H1 (cell line): ENCODE measurements around the gene CNNM3. TPM values are rescaled to one million over a fixed set of nuclear protein-coding genes. Genes with fewer than 3 reads are reported as not detected.
A peak's percentile ranks its signal among the peaks of the same experiment; 100 is the strongest.

ENCODE experiments used
- CTCF ChIA-PET: fragments of 300-600 bp; sonication (Branson Sonifier 250); formaldehyde crosslinking; loops from one replicate; lab custom pipeline; 2021; ENCODE audit not compliant: partially characterized antibody; lab: Charles Lee
- POLR2A ChIA-PET: fragments of 300-600 bp; sonication (Branson Sonifier 250); formaldehyde crosslinking; loops from one replicate; lab custom pipeline; 2021; ENCODE audit warnings: inconsistent platforms; ENCODE audit not compliant: partially characterized antibody; lab: Charles Lee
- DNase-seq, 2 experiments: peaks; one replicate each; pipeline versions ENCODE4 v3.0.0 to v3.0.0-alpha.2; 2010 to 2022; ENCODE audit warnings: low spot score in 2 of 2, low read depth in 1 of 2, mixed read lengths in 1 of 2
- FAIRE-seq: peaks from 2 replicates; lab custom pipeline; 2011; peaks lifted over from hg19 to GRCh38; lab: Jason Lieb, UNC
- H2AFZ ChIP-seq: 2 replicates; pipeline ENCODE4 v1.8.1; 2012; ENCODE audit warnings: low read length, inconsistent platforms
- H2AK5ac ChIP-seq: 2 replicates; pipeline ENCODE4 v1.6.1; 2013; ENCODE audit warnings: low read depth, low read length
- H2BK120ac ChIP-seq: replicated peaks from 2 replicates; pipeline ENCODE3; 2013; ENCODE audit warnings: low read depth, low read length, inconsistent platforms
- H2BK12ac ChIP-seq: 2 replicates; pipeline ENCODE4 v1.6.1; 2013; ENCODE audit warnings: low read depth, low read length
- H2BK15ac ChIP-seq: 2 replicates; pipeline ENCODE4 v1.6.1; 2013; ENCODE audit warnings: low read length
- H2BK20ac ChIP-seq: 2 replicates; pipeline ENCODE4 v1.6.1; 2013; ENCODE audit warnings: low read length
- H2BK5ac ChIP-seq: 2 replicates; pipeline ENCODE4 v1.6.1; 2013; ENCODE audit warnings: low read depth, low read length
- H3K14ac ChIP-seq: 2 replicates; pipeline ENCODE4 v1.6.1; 2013; ENCODE audit warnings: inconsistent platforms; ENCODE audit not compliant: insufficient read length
- H3K18ac ChIP-seq: 2 replicates; pipeline ENCODE4 v1.6.1; 2013; ENCODE audit warnings: low read length; ENCODE audit errors: extremely low read depth
- H3K23ac ChIP-seq: 2 replicates; pipeline ENCODE4 v1.6.1; 2013; ENCODE audit warnings: inconsistent platforms; ENCODE audit not compliant: insufficient read length
- H3K23me2 ChIP-seq: 2 replicates; pipeline ENCODE4 v1.6.1; 2013; ENCODE audit warnings: low read depth, low read length
- H3K27ac ChIP-seq: 2 replicates; pipeline ENCODE4 v1.6.1; 2011; ENCODE audit warnings: low read depth, low read length, inconsistent platforms
- H3K27me3 ChIP-seq, 4 experiments: replicated peaks in 1 of 4; 1 replicate in 1 of 4; 2 replicates in 3 of 4; pipeline versions ENCODE4 v1.6.1 to v1.8.1; 2011 to 2013; ENCODE audit warnings: low read length in 3 of 4, mild to moderate bottlenecking in 3 of 4, inconsistent platforms in 2 of 4, mixed read lengths in 2 of 4, moderate library complexity in 1 of 4; ENCODE audit not compliant: control insufficient read depth in 3 of 4, insufficient read depth in 3 of 4; ENCODE audit errors: extremely low read depth in 1 of 4
- H3K36me3 ChIP-seq, 4 experiments: 2 replicates each; pipeline versions ENCODE4 v1.6.1 to v1.8.1; 2011 to 2013; ENCODE audit warnings: mild to moderate bottlenecking in 4 of 4, low read length in 3 of 4, moderate library complexity in 2 of 4, control low read depth in 1 of 4, inconsistent platforms in 1 of 4; ENCODE audit not compliant: insufficient read depth in 4 of 4, control insufficient read depth in 2 of 4
- H3K4ac ChIP-seq: replicated peaks from 2 replicates; pipeline ENCODE3; 2013; ENCODE audit warnings: low read length, low read depth, mixed read lengths, inconsistent platforms; ENCODE audit not compliant: insufficient read length
- H3K4me1 ChIP-seq, 4 experiments: replicated peaks in 1 of 4; 1 replicate in 1 of 4; 2 replicates in 3 of 4; pipeline versions ENCODE4 v1.6.1 to v1.8.1; 2011 to 2013; ENCODE audit warnings: low read length in 3 of 4, inconsistent platforms in 2 of 4, mixed read lengths in 1 of 4; ENCODE audit not compliant: insufficient read depth in 4 of 4, control insufficient read depth in 3 of 4
- H3K4me2 ChIP-seq, 2 experiments: 2 replicates each; pipeline versions ENCODE4 v1.6.1 to v1.8.1; 2011 to 2013; ENCODE audit warnings: low read depth in 2 of 2, low read length in 2 of 2, control low read depth in 1 of 2, inconsistent platforms in 1 of 2, mild to moderate bottlenecking in 1 of 2; ENCODE audit not compliant: insufficient read depth in 1 of 2
- H3K4me3 ChIP-seq, 4 experiments: fragments of 200-600, 300-600 bp in 1 of 4; sonication (generic), shearing (Covaris generic), sonication (Bioruptor Twin) in 1 of 4; 2 replicates each; pipeline versions ENCODE4 v1.5.1 to v1.8.1; 2011 to 2016; ENCODE audit warnings: low read length in 4 of 4, low read depth in 3 of 4, control low read depth in 2 of 4, inconsistent platforms in 2 of 4, mild to moderate bottlenecking in 2 of 4, mixed read lengths in 1 of 4, moderate library complexity in 1 of 4; ENCODE audit not compliant: insufficient read depth in 2 of 4; ENCODE audit errors: extremely low read depth in 1 of 4
- H3K56ac ChIP-seq: replicated peaks from 2 replicates; pipeline ENCODE3; 2013; ENCODE audit warnings: low read depth, mild to moderate bottlenecking, mixed read lengths, low read length, inconsistent platforms; ENCODE audit not compliant: insufficient read length
- H3K79me1 ChIP-seq: 2 replicates; pipeline ENCODE4 v1.6.1; 2013; ENCODE audit warnings: low read depth, low read length, control low read depth
- H3K79me2 ChIP-seq, 2 experiments: 2 replicates each; pipeline versions ENCODE4 v1.6.1 to v1.8.1; 2012 to 2013; ENCODE audit warnings: low read length in 2 of 2, mild to moderate bottlenecking in 2 of 2, inconsistent platforms in 1 of 2; ENCODE audit not compliant: insufficient read depth in 2 of 2, control insufficient read depth in 1 of 2
- H3K9ac ChIP-seq, 4 experiments: replicated peaks in 1 of 4; 1 replicate in 1 of 4; 2 replicates in 3 of 4; pipeline versions ENCODE4 v1.6.1 to v1.8.1; 2011 to 2013; ENCODE audit warnings: low read depth in 3 of 4, low read length in 3 of 4, control low read depth in 2 of 4, mild to moderate bottlenecking in 2 of 4, moderate library complexity in 2 of 4, inconsistent platforms in 1 of 4; ENCODE audit errors: extremely low read depth in 1 of 4
- H3K9me3 ChIP-seq, 2 experiments: 2 replicates each; pipeline versions ENCODE4 v1.6.1 to v1.8.1; 2012 to 2013; ENCODE audit warnings: mild to moderate bottlenecking in 2 of 2, moderate library complexity in 2 of 2, control low read depth in 1 of 2, inconsistent platforms in 1 of 2, low read depth in 1 of 2, low read length in 1 of 2, mixed read lengths in 1 of 2; ENCODE audit not compliant: insufficient read depth in 2 of 2
- H4K20me1 ChIP-seq, 2 experiments: replicated peaks in 1 of 2; 2 replicates each; pipeline versions ENCODE3 to v1.8.1; 2011 to 2013; ENCODE audit warnings: inconsistent platforms in 2 of 2, low read length in 2 of 2, mild to moderate bottlenecking in 1 of 2; ENCODE audit not compliant: insufficient read depth in 2 of 2, control insufficient read depth in 1 of 2
- H4K5ac ChIP-seq: 2 replicates; pipeline ENCODE4 v1.6.1; 2013; ENCODE audit warnings: low read length, low read depth, mixed read lengths, inconsistent platforms; ENCODE audit not compliant: insufficient read length
- H4K8ac ChIP-seq: 2 replicates; pipeline ENCODE4 v1.8.0; 2013; ENCODE audit warnings: mild to moderate bottlenecking, moderate library complexity, low read length, inconsistent platforms; ENCODE audit not compliant: insufficient read depth; ENCODE audit errors: extremely low read depth
- H4K91ac ChIP-seq: replicated peaks from 2 replicates; pipeline ENCODE3; 2013; ENCODE audit warnings: low read length, mixed read lengths, inconsistent platforms; ENCODE audit not compliant: insufficient read length
- TCF12 ChIP-seq: IDR thresholded peaks from 2 replicates; pipeline ENCODE4 v1.6.1; 2011; ENCODE audit warnings: low read depth, mild to moderate bottlenecking, low read length
- WGBS, 2 experiments: shearing (Covaris generic) in 1 of 2; methylation state at CpG; one replicate each; pipeline versions ENCODE4 v1.1.6 to v1.1.7; 2013 to 2015; ENCODE audit warnings: low lambda C conversion rate in 2 of 2, mixed read lengths in 2 of 2, inconsistent platforms in 1 of 2, low coverage in 1 of 2, missing lambda C conversion rate in 1 of 2; ENCODE audit not compliant: insufficient replicate concordance in 2 of 2, insufficient coverage in 1 of 2, insufficient read length in 1 of 2; ENCODE audit errors: extremely low coverage in 1 of 2, missing lambda C conversion rate in 1 of 2; 5-methylcytosine and 5-hydroxymethylcytosine counted together
- polyA plus RNA-seq, 7 experiments: library from polyadenylated mRNA; depleted of rRNA in 3 of 7; stranded (reverse) in 5 of 7; unstranded in 2 of 7; fragments of >200 nt in 5 of 7; fragments of 200-250 nt in 2 of 7; gene quantifications; 1 replicate in 5 of 7; 2 replicates in 1 of 7; 4 replicates in 1 of 7; pipeline versions ENCODE4 v1.2.1 to v1.2.3, GENCODE V29; 2011 to 2013; ENCODE audit warnings: missing spikeins in 2 of 7, mixed read lengths in 2 of 7
- total RNA-seq: library from RNA; stranded (reverse); fragmentation: NEBNext Ultra II Directional; extraction: Animal tissue kit (Norgen Biotek cat#: 25700); gene quantifications from 2 replicates; pipeline ENCODE4 v1.2.1, GENCODE V29; 2021

CNNM3 gene
- total and polyA plus RNA-seq, 2 of the 8 experiments (the other 6 are each of a cell fraction or from before 2014, with no cell fraction given), result 29.1 to 29.2 TPM

GRCh38 chr2:96872591-96873349, 56.7 kb downstream of the CNNM3 start:
- H3K27ac ChIP-seq, result no peak overlapping the region
- H2BK5ac ChIP-seq, result no peak overlapping the region
- FAIRE-seq, result no peak
- no peak overlapping the region for H2BK12ac ChIP-seq
- H2BK15ac ChIP-seq, result no peak overlapping the region
- H3K4me3 ChIP-seq, result no peak overlapping the region; a peak in 1 of 8 replicates
- POLR2A ChIA-PET, result interaction anchor here (0.5 to 4.7 kb wide), 11 partner anchors 10 to 74 kb away, joined by 3 to 25 read pairs (median 5); partner anchors contain the start of genes ANKRD23 and ANKRD39
- H3K23ac ChIP-seq, result no peak overlapping the region
- no peak overlapping the region for H4K91ac ChIP-seq
- DNase-seq, result no peak
- H3K4me1 ChIP-seq, result peaks cover 11 to 46% (median 29%) of the 10 kb centered on the region in 4 experiments
- no peaks in the 10 kb centered on the region for H3K36me3 ChIP-seq
- no peak overlapping the region for H4K8ac ChIP-seq
- H3K56ac ChIP-seq, result no peak overlapping the region
- CTCF ChIA-PET, result interaction anchor here (0.6 to 8.1 kb wide), 14 partner anchors 10 to 88 kb away, joined by 3 to 48 read pairs (median 6); partner anchors contain the start of gene ANKRD39
- H3K4me2 ChIP-seq, result no peak overlapping the region
- H2AFZ ChIP-seq, result no peak overlapping the region
- no peak overlapping the region for H3K9ac ChIP-seq
- H3K18ac ChIP-seq, result no peak overlapping the region; the same call in 1 of the 2 replicates
- no peak overlapping the region for H3K14ac ChIP-seq
- no peaks in the 10 kb centered on the region for H4K20me1 ChIP-seq
- no peaks in the 10 kb centered on the region for H3K9me3 ChIP-seq
- 0 out of 2 replicates have a peak overlapping the region, but pooled peaks have one; percentile 59 for H2AK5ac ChIP-seq
- WGBS, 2 experiments, result 81% methylated on average over 14 of the region's 14 CpGs; no CpG with 5 or more reads in 1 of the 2 experiments
- H3K23me2 ChIP-seq, result peaks cover 11% of the 10 kb centered on the region
- H2BK20ac ChIP-seq, result no peak overlapping the region
- peaks cover 4 to 12% of the 10 kb centered on the region in 2 experiments for H3K79me2 ChIP-seq
- H4K5ac ChIP-seq, result no peak overlapping the region
- H3K27me3 ChIP-seq, result peaks cover 0 to 3% (median 0%) of the 10 kb centered on the region in 4 experiments; a peak in 2 of 7 replicates
- H3K4ac ChIP-seq, result no peak overlapping the region
- no peak overlapping the region for H2BK120ac ChIP-seq
- H3K79me1 ChIP-seq, result no peaks in the 10 kb centered on the region
- no peak for TF ChIP-seq TCF12
